Metanephros (tissue), 2 donors: ENCODE measurements around the gene PABPC3. TPM values are rescaled to one million over a fixed set of nuclear protein-coding genes. Genes with fewer than 3 reads are reported as not detected.

ENCODE experiments used
- small RNA-seq: library from RNA; depleted of rRNA; stranded (forward); fragments of <200 nt; gene quantifications from one replicate; pipeline ENCODE3, GENCODE V24; 2014; ENCODE audit warnings: low replicate concordance
- total RNA-seq: library from RNA; depleted of rRNA; stranded (reverse); fragments of >200 nt; gene quantifications from one replicate; pipeline ENCODE4 v1.2.3, GENCODE V29; 2014

The PABPC3 gene
- total RNA-seq = 0.23 TPM

DNA sequence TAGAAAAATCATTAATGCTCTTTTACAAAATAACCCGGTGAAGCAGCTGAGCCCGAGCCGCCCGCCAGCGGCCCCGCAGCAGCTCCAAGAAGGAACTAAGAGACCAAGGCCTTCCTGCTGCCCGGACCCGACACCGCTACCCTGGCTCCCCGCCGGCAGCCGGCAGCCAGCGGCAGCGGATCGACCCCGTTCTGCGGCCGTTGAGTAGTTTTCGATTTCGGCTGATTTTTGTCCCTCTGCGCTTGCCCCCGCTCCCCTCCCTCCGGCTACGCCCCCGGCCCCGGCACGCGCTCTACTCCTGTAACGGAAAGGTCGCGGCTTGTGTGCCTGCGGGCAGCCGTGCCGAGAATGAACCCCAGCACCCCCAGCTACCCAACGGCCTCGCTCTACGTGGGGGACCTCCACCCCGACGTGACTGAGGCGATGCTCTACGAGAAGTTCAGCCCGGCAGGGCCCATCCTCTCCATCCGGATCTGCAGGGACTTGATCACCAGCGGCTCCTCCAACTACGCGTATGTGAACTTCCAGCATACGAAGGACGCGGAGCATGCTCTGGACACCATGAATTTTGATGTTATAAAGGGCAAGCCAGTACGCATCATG, at the start of gene PABPC3:
PABPC3 (plus strand) TSS at position 286 of the 603 bp plus-strand sequence; CDS start at position 349, 63 bp downstream.

Small RNA genes lying within 50 kb of the gene (small RNA-seq; reads per million reads assigned to genes)
- not detected for gene AL359757.2

Other genes starting within 250 kb of the PABPC3 start
- 0.35 TPM for gene AMER2, start 76.2 kb downstream of the PABPC3 start, total RNA-seq
- 16.6 TPM for gene MTMR6, start 191.4 kb downstream of the PABPC3 start, total RNA-seq
- 66.5 TPM for gene NUP58, start 205.5 kb downstream of the PABPC3 start, total RNA-seq